GM18520 (cell line): ENCODE results near the gene PROC.
"Not testable (repeated sequence)": the region's sequence is repeated elsewhere in the genome, so short reads cannot be mapped to it uniquely, and the experiment has no call there.

Experiments used
- ATAC-seq: cut with Tn5 transposase; IDR thresholded peaks from one replicate; pipeline ENCODE4 v1.9.1; 2021; ENCODE audit not compliant: unreplicated experiment

Gene PROC

GRCh38 chr2:127394492-127394891 lies 23.7 kb upstream of the PROC start:
- ATAC-seq = no peak

GRCh38 chr2:127397568-127398238 lies 20.5 kb upstream of the PROC start:
- ATAC-seq = no peak

GRCh38 chr2:127398239-127398590 lies 20.0 kb upstream of the PROC start:
- peak; percentile 64 for ATAC-seq

GRCh38 chr2:127400533-127400896 lies 17.7 kb upstream of the PROC start:
- ATAC-seq = no peak

- no peak for ATAC-seq
Measured at GRCh38 chr2:127400897-127401756, 17.1 kb upstream of the PROC start.

- ATAC-seq = no peak
Measured at GRCh38 chr2:127401757-127402695, 16.2 kb upstream of the PROC start.

- ATAC-seq = no peak
Measured at GRCh38 chr2:127403460-127403859, 14.8 kb upstream of the PROC start.

GRCh38 chr2:127404466-127405254 lies 13.6 kb upstream of the PROC start:
- no peak for ATAC-seq

- no peak for ATAC-seq
Measured at GRCh38 chr2:127405255-127405610, 13.0 kb upstream of the PROC start.

GRCh38 chr2:127406454-127406853 lies 11.8 kb upstream of the PROC start:
- no peak for ATAC-seq

GRCh38 chr2:127407091-127407490 lies 11.1 kb upstream of the PROC start:
- no peak for ATAC-seq

- ATAC-seq = no peak
Measured at GRCh38 chr2:127407661-127408003, 10.6 kb upstream of the PROC start.

GRCh38 chr2:127408004-127408806 lies 10.0 kb upstream of the PROC start:
- peak; percentile 78 for ATAC-seq

- ATAC-seq = no peak
Measured at GRCh38 chr2:127408807-127409099, 9.5 kb upstream of the PROC start.

- ATAC-seq = not testable (repeated sequence)
Measured at GRCh38 chr2:127409716-127410115, 8.5 kb upstream of the PROC start.

GRCh38 chr2:127410871-127411652 lies 7.2 kb upstream of the PROC start:
- peak; percentile 57 for ATAC-seq

GRCh38 chr2:127411653-127412369 lies 6.4 kb upstream of the PROC start:
- ATAC-seq = no peak

GRCh38 chr2:127413200-127413599 lies 5.0 kb upstream of the PROC start:
- ATAC-seq = no peak
